Fibroblast of gingiva (primary cell): ENCODE results near the gene CLDN15.

Experiments used
- DNase-seq: peaks from one replicate; pipeline ENCODE4 v3.0.0-alpha.2; 2011; ENCODE audit warnings: low read depth

The CLDN15 gene

GRCh38 chr7:101244375-101245146 is 7.0 kb upstream of the CLDN15 start, which contains the start of gene FIS1:
FIS1 (minus strand) TSS chr7:101245081; CDS start chr7:101245004, 77 bp downstream.
- peak; percentile 85 for DNase-seq

- peak; percentile 38 for DNase-seq
These were observed 6.2 kb upstream of the CLDN15 start for GRCh38 chr7:101243646-101244374.

- DNase-seq, result no peak
These were observed 4.1 kb upstream of the CLDN15 start for GRCh38 chr7:101241443-101242349.

- DNase-seq, result no peak
These were observed 3.4 kb upstream of the CLDN15 start for GRCh38 chr7:101241015-101241363.

DNA sequence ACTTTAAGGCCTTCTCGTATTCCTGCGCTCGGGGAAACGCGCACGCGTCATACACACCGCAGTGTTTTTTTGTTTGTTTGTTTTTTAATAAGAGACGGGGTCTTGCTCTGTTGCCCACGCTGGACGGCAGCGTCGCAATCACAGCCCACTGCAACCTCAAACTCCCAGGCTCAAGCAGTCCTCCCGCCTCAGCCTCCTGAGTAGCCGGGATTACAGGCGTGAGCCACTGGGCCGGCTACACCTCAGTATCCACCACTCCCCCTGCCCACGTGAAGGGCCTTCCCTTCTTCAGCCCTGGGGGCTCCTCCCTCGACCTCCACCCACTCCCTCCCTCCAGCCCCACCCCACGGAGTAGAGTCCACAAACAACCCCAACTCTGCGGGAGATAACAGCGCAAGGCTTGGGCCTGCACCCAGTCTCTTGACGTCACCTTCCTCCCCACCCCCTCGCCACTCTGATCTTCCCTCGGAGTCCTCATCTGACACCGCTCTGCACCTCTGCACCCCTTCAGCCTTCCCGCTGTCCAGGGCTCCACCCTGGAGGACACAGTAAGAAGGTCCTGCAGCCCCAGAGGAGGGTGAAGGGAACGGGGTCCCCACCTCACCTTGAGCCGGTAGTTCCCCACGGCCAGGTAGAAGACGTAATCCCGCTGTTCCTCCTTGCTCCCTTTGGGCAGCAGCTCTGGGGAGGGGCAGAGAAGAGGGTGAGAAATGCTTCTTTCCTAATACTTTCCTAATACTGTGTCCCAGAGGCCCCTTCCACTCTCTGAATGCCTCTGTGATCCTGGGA is 2.8 kb upstream of the CLDN15 start:
- no peak for DNase-seq

DNA sequence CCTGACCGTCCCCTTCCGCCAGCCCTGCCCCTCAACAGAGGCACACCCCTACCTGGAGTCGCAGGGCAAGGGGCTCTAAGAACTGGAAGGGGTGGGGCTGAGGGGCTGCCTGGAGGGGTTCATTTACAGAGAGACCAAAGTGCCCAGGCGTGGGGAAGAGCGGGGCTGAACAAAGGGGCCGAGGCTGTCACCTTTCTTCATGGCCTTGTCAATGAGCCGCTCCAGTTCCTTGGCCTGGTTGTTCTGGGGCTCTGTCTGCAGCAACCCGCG is 2.3 kb upstream of the CLDN15 start:
- no peak for DNase-seq

DNA sequence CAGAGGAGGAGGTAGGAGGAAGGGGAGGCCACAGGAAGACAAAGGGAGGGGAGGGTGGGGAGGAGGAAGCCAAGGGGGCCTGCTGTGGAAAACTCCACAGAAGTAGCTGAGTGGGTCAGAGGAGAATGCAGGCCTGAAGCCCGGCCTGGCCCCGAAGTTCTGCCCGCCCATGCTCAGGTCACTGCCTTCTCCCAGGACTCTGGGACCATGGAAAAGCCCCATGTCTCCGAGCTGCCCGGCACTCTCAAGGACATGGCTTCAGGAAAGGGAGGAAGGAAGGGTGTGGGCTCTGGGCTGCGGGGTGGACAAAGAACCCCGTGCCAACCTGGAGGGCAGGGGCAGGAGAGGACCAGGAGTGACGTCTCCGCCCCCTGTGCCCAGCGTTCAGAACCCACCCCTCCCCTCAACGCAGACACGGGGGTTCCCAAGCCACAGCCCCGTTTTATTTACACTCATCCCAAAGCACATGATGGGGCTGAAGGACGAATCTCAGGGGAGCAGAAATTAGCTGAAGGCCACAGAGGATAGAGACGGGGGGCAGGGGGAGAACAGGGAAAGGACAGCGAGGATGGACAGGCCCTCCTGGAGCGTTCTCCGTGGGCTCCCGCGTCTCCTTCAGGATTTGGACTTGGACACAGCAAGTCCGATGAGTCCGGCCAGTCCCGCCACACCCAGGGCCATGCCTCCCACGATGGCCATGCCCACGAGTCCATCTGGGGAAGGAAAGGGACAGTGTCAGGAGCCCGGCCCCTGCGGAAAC is 1.8 kb upstream of the CLDN15 start:
- DNase-seq, result no peak

DNA sequence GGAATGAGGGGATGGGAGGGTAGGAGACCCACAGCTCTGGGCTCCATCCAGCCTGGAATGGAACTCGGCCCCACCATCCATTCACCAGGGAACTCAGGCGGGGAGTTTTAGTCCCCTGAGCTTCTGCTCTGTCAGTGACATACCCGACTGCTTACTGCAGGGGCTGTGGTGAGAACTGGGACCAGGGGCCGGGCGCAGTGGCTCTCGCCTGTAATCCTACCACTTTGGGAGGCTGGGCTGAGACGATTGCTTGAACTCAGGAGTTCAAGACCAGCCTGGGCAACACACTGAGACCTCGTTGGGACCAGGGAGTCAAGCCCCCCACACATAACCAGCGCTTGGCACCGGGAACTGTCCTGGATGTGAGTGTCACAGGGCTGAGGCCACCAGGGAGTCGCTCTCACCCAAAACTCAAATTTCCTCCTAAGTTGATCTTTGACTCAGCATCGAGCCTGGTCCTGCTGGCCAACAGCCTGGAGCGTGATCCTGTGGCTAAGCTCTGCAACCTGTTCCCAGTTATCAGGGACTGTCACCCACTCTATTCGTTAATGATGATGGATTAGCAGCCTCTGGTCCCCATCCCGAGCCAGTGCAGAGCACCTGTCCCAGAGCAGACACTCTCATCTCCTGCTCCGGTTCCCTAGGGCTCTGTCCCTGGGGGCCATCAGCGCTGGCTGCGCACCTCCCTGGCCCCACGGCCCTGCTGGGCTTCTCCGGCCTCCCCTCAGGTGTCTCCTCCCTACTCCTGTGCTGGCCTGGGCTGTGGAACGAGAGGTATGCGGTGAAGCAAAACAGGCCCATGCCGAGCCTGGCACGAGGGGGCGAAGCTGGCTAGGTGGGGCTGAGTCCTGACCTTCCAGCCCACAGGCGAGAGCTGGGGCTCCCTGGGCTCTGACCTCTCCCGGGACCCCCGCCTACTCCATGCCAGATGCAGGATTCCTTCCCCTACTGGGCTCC is 902 bp upstream of the CLDN15 start:
- no peak for DNase-seq

DNA sequence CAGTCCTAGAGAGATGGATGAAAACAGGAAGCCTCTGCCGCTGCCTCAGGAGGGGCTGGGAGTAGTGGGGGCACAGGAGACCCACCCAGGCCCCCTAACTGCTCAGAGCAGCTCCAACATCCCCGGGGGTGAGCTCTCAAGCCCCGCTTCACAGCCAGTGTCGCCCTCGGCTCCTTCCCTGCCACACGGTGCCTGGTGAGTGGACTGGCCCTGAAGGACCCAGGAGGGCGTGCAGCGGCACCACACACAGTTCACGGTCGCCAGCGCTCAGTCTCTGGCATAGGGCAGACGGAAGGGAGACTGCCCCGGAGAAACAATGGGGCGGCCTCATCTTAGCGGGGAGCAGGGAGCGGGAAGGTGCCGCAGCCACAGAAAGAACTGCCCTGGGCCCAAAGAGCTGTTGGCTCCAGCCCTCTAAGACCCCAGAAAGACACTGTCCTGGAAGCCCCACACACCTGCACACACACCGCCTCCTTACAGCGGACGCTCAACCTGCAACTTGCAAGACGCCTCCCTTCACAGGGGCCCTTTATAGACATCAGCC is 1.2 kb downstream of the CLDN15 start:
- no peak for DNase-seq

DNA sequence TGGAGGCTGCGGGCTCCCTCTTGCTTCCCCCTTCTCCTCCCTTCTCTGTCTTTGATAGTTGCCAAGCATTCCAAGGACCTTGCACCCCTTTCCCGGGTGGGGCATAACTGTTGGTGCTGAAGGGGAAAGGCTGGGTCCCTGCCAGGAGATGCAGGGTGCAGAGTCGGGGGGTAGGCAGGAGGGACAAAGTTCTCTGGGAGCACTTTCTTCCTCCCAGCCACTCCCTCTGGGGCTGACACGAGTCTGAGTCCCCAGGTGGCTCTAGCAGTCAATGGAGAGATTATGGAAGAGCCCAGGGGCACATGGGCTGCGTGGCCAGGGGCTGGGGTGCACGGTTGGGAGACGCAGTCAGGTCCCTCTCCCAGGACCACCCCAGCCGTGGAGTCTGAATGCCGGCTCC is 2.1 kb downstream of the CLDN15 start:
- DNase-seq, result no peak

DNA sequence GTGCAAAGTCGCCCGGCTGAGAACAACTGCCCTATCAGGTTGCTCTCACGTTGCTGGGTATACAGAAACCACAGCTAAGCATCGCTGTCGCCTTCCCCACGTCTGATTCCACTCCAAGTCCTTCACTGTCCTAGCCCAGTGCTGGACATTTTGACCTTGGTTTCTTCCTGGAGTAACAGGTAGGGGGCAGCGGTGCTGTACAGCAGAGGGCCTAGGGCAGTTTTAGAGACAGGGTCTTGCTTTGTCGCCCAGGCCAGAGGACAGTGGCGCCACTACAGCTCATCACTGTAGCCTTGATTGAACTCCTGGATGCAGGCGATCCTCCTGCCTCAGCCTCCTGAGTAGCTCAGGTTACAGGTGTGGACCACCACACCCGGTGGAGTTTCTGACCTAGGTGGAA is 2.6 kb downstream of the CLDN15 start:
- no peak for DNase-seq

DNA sequence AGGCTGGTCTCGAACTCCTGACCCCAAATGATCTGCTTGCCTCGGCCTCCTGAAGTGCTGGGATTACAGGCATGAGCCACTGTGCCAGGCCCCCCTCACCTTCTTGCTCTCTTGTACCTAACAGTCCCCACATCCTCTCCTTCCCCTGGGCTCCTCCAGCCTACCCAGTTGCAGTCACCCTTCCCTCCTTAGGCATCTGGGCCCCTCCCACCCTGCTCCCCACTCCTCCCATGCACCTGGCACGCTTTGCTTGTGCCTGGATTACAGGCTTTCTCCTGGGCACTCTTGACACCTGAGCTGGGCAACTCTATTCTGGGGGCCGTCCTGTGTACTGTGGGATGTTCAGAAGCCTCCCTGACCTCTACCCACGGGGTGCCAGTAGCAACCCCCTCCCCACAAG is 3.0 kb downstream of the CLDN15 start:
- DNase-seq, result no peak

- no peak for DNase-seq
These were observed 3.6 kb downstream of the CLDN15 start for GRCh38 chr7:101233907-101234547.

DNA sequence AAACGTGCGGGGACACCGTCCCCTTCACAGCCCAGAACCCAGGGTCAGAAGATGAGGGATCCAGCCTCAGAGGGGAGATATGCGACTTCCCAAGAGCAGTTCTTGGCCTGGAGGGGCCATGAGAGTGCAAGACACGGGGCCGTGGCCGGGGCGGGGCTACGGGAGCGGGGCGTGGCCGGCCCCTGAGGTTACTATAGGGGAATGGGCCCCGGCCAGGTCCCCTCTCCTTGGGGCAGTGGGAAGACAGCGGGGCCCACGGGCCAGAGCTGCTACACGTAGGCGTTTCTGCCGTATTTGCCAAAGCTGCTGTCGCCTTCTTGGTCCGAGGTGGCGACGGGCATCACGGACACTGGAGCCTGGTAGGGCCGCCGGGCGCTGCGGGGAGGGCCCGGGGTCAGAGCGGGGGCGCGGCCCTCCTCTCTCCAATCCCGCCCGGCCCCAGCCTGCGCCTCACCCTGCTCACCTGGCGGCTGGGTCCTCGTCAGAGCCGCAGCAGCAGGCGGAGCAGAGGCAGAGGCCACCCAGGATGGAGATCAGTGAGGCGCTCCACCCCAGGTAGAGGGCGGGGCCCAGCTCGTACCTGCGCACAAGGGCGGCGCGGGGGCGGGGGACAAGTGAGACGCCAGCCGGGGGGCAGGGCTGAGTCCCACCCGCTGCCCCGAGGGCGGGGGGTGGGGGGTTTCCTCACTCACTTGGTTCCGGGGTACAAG is 5.3 kb downstream of the CLDN15 start:
- DNase-seq, result no peak

DNA sequence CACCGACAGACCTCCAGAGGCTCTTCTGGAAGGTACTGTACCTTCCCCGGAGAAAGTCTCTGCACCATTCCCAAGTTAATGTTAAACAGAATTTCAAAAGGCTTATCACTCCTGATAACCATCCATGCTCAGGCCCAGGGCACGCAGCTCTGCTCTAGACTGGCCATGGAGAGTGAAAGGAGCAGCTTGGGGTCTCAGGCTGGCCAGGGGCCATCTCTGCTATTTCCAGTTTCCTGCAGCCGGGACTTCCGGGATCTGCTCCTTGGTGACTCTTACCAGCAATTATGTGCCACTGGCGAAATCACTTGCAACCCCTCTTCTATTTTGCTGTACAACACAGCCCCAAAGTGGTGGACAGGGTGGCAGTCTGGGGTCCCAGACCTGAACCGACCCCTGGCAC is 6.0 kb downstream of the CLDN15 start:
- no peak for DNase-seq

GRCh38 chr7:101226721-101227120 is 10.9 kb downstream of the CLDN15 start:
- peak; percentile 43 for DNase-seq

DNA sequence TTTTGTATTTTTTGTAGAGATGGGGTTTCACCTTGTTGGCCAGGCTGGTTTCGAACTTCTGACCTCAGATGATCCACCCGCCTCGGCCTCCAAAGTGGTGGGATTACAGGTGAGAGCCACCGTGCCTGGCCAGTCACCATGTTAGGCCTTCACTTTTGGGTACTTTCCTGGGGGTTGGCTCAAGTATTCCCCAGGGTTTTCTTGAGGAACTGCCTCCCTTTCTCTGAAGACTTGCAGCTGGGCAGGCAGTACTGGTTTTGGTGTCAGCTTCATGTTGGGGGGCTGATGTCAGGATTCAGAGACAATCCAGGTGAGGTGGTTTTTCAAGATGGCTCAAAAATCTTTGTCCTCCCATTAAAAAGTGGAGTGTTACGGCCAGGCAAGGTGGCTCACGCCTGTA is 12.0 kb downstream of the CLDN15 start:
- no peak for DNase-seq

GRCh38 chr7:101223528-101223927 is 14.1 kb downstream of the CLDN15 start:
- DNase-seq, result no peak
